ENCODE results near the gene PTK6.
"Not testable (repeated sequence)": the region's sequence is repeated elsewhere in the genome, so short reads cannot be mapped to it uniquely, and the experiment has no call there.

The PTK6 gene

GRCh38 chr20:63536997-63537524 lies at the start of gene PTK6:
PTK6 (minus strand) TSS chr20:63537376; CDS start chr20:63537314, 62 bp downstream.
- no peak for DNase-seq

- DNase-seq: no peak
Measured at GRCh38 chr20:63586797-63587196, 49.6 kb upstream of the PTK6 start.

DNA sequence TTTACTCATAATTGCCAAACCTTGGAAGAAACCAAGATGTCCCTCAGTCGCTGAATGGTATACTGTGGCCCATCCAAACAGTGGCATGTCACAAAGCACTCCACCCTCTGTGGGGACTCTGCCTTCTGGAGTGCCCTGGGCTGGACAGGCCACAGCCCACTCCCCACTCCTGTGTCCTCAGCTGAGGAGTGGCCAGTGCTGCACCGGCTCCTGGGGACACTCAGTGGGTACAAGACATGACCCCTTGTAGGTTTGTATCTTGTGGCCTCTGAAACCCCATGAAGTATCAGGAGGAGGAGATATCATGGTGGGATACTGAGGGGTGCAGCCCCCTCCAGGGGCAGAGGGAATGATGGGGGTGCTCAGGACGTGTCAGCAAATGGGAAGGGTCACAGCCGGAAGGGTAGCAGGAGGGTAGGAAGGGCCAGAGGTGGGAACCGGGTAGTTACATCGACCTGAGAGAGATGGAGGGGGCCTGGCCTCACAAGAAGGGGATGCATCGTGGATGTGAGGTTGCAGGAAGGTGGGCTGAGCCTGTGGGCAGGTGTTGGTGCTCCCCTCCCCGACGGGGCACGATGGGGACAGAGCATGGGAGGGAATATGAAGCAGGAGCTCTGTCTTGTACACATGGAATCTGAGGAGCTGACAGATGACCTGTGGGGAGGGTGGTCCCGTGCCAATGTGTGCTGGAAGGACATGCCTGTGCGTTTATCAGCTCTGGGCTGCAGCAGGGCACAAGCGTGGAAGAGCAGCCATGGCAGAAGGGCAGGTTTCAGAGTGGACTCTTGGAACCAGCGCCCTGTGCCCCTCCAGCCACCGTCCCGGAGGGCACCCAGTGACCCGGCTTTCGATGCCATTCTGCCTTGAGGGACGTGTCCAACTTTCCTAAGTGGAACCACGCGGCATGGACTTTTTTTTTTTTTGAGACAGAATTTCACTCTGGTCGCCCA lies 48.7 kb upstream of the PTK6 start:
- no peak for DNase-seq

DNA sequence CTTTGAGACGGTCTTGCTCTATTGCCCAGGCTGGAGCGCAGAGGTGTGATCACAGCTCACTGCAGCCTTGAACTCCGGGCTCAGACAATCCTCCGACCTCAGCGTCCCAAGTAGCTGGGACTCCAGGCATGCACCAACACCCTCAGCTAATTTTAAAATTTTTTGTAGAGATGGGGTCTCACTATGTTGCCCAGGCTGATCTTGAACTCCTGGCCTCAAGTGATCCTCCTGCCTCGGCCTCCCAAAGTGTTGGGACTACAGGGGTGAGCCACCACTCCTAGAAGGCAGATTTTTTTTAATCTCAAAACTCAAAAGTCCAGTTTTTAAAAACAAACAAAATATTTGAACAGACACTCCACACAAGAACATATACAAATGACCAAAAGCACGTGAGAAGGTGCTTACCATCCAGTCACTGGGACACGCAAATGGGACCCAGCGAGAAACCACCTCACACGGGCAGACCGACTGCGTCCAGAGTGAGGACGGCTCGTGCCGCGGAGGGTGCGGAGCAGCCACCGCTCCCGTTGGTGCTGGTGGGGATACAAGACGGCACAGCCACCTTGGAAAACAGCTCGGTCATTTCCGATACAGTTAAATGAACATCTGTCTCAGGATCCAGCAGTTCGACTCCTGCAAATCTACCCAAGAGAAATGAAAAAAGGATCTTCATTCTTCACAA lies 45.3 kb upstream of the PTK6 start:
- no peak for DNase-seq

GRCh38 chr20:63580796-63581461 lies 43.8 kb upstream of the PTK6 start:
- DNase-seq: no peak

DNA sequence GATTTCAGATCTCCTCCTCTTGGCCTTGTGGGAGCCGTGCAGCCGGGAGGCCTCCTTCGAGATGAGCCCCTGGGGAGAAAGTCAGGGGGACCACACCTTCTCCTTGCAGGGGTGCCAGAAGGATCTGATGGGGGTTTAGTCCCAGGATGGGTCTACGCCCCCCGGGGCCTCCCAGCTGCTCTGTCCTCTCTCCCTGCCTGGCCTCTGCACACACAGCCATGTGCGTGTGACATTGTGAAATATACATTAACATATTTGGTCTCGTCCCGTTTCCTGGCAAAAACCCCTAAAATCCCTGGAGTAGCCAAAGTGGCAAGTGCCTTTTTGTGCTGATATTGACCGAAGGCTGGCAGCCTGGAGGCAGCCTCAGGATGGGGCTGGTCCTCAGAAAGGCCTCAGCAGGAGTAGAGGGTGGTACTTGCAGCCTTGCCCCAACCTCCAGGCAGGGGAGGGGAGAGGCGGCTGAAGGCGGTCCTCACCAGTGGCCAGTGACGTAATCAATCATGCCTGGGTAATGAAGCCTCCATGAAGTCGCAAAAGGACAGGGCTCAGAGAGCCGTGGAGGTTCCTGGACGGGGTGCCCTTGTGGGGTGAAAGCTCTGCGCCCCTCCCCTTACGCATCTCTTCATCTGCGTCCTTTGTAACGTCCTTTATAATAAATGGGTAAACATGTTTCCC lies 42.0 kb upstream of the PTK6 start:
- no peak for DNase-seq

- no peak for DNase-seq
Measured at GRCh38 chr20:63578224-63579016, 41.2 kb upstream of the PTK6 start.

DNA sequence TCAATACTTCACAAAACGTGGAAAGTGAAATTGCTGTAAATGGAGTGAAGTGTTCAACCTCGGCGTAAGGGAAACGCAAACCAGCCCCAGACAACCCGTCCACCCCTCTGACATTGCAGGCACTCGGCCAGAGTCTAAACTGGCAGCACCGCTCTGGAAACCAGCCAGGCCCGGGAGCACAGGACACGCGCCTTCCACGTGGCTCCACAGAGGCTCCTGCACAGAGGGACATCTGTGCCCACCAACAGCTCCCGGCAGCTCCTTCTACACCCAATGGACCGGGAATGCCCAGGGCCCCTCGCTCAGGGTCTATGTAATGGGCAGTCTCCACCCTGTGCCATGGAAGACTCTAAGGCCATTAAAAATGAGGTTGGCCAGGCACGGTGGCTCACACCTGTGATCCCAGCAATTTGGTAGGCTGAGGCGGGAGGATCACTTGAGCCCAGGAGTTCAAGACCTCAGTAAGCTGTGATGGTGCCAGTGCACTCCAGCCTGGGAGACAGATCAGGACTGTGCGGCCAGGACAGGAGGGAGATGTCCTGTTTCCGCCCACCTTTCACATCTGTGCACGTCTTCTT lies 40.2 kb upstream of the PTK6 start:
- peak; percentile 78 for DNase-seq

DNA sequence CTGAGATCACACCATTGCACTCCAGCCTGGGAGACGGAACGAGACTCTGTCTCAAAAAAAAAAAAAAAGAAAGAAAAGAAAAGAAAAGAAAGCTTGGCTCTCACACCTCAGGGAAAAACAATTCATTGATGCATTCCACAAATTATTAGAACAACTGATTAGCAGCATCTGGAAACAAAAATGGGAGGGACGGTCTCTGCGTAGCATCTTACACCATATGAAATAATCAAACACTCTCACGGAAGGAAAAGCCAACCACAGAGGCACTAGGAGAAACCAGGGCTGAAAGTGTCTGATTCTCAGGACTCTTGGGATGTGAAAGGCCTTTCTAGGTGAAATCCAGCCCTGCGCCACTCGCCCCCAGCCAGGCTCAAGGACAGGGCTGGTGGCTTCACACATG lies 39.1 kb upstream of the PTK6 start:
- DNase-seq: no peak

DNA sequence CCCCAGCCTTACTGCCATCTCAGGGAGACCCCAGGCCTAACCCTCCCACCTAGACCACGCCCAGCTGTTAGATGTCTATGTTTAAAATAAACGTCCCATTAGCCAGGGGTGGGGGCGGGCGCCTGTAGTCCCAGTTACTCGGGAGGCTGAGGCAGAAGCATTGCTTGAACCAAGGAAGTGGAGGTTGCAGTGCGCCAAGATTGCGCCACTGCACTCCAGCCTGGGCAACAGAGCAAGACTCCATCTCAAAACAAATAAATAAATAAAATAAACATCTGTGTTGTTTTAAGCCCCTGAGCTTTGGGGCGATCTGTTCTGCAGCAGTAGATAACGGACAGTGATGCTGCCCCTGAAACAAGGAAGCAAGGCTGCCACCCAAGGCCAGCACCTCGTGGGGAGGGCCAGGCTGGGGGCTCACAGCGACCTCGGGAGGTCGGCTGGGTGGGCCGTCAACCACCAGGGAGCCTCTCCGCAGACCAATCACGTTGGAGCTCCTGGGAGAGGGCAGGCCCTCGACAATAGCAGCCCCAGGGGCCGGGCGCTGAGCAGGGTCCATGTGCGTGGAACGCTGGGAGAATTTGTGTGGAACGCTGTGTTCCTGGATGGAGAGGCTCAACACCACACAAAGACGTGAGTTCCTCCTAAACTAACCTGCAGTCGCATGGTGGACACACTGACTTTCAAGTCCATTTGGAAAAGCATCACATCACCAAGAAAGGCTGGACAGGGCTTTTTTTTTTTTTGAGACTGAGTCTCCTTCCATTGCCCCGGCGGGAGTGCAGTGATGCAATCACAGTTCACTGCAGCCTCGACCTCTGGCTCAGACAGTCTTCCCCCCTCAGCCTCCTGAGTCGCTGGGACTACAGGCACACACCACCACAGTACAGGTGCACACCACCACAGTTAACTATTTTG lies 37.9 kb upstream of the PTK6 start:
- DNase-seq: no peak

- peak; percentile 42 for DNase-seq
Measured at GRCh38 chr20:63574156-63574828, 37.1 kb upstream of the PTK6 start, which contains the start of gene HELZ2. HELZ2 (minus strand) TSS chr20:63574239; CDS start chr20:63572385, 1,854 bp downstream.

DNA sequence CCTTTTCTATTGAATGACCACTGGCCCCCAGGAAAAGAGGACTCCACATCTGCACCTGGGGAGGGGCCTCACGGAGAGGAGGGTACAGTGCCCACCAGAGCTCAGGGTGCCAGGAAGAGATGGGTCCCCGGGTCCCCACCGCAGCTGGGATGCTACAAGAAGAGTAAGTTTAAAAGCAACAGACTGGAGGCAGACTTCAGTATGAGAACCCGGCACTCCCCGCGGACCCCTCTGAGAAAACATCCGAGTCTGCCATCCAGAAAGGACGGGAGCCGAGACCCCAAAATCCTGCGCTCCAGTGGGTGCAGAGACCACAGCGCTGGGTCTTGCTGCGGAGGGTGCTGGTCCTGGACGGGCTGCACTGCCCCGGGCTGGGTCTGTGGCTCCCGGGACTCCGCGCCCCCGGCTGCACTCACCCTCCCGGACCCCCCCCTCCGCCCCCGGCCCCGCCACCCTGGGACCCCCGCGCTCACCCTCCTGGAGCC lies 36.5 kb upstream of the PTK6 start:
- no peak for DNase-seq

DNA sequence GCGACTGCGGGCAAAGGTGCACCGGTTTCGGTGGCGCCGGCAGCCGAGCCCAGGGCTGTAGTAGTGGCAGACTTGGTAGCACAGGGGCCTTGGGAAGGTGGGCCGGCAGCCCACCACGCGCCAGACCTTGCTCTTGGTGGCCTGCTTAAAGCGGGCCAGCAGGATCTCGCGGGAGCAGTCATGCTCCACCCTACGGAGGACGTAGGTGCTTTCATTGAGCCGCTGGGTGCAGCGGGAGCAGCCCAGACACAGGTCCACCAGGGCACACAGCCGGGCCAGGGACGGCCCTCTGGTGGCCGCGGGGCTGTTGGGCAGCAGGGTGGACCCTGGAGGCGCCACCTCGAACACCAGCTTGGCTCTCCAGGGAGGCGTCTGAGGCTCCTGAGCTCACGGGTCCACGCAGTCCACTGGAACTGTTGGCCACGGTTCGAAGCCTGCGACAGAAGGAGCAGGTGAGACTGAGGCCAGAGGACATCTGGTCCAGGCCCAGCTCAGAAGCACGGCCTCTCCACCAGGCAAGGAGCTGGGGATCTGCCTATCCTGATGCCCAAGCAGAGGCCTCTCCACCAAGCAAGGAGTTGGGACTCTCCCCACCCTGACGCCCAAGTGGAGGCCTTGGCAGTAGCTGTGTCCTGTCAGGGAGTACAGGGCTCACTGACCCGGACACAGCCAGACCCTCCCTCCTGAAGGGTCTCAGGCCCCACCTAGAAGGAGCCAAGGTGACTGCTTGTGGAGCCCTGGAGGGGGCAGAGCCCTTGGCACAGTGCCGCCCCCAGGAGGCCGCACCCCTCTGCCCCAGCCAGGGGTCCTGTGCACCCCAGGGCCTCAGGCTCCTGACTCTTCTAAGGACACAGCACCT lies 35.8 kb upstream of the PTK6 start:
- DNase-seq: no peak

- no peak for DNase-seq
Measured at GRCh38 chr20:63572071-63572787, 35.1 kb upstream of the PTK6 start.

GRCh38 chr20:63571087-63571478 lies 33.9 kb upstream of the PTK6 start:
- DNase-seq: not testable (repeated sequence)

GRCh38 chr20:63570281-63571086 lies 33.3 kb upstream of the PTK6 start:
- DNase-seq: no peak
